Fibroblast of villous mesenchyme (primary cell): Measurements from ENCODE around the gene ZC3H8. TPM values are rescaled to one million over a fixed set of nuclear protein-coding genes. Genes with fewer than 3 reads are reported as not detected.

Experiments used
- DNase-seq: peaks from one replicate; pipeline ENCODE4 v3.0.0-alpha.2; 2010; ENCODE audit warnings: low read depth
- H3K4me3 ChIP-seq: 2 replicates; pipeline ENCODE4 v1.5.1; 2011; ENCODE audit warnings: low read depth, mild to moderate bottlenecking, low read length
- total RNA-seq: library from RNA; depleted of rRNA; stranded (reverse); fragments of >200 nt; gene quantifications from 2 replicates; pipeline ENCODE4 v1.2.3, GENCODE V29; 2012
- TF ChIP-seq, protein P1 (sequence below): IDR thresholded peaks from 2 replicates; pipeline ENCODE4 v1.5.1; 2012; ENCODE audit warnings: low read depth, mild to moderate bottlenecking, low read length; ENCODE audit not compliant: insufficient read depth

The ZC3H8 gene
- total RNA-seq, 1 donor: 8.2 TPM

DNA sequence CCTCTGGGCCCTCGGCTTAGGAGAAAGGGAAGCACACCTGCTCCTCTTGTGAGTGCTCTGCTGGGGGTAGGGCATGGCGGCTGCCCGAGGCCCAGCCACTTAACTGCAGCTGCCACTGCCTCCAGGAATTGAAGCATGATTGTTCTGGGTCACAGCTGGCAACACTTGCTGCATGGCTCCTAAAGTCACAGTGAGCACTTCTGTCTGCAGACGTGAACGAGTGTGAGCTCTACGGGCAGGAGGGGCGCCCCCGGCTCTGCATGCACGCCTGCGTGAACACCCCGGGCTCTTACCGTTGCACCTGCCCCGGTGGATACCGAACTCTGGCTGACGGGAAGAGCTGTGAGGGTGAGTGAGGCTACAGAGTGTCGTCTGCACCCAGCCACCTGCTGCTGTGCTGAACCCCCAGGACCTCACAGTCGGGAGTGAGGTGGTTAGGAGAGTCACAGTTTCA, 72.2 kb downstream of the ZC3H8 start:
- TF ChIP-seq, protein P1, sequence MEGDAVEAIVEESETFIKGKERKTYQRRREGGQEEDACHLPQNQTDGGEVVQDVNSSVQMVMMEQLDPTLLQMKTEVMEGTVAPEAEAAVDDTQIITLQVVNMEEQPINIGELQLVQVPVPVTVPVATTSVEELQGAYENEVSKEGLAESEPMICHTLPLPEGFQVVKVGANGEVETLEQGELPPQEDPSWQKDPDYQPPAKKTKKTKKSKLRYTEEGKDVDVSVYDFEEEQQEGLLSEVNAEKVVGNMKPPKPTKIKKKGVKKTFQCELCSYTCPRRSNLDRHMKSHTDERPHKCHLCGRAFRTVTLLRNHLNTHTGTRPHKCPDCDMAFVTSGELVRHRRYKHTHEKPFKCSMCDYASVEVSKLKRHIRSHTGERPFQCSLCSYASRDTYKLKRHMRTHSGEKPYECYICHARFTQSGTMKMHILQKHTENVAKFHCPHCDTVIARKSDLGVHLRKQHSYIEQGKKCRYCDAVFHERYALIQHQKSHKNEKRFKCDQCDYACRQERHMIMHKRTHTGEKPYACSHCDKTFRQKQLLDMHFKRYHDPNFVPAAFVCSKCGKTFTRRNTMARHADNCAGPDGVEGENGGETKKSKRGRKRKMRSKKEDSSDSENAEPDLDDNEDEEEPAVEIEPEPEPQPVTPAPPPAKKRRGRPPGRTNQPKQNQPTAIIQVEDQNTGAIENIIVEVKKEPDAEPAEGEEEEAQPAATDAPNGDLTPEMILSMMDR: no peak
- no peak overlapping the region for H3K4me3 ChIP-seq
- DNase-seq: no peak

DNA sequence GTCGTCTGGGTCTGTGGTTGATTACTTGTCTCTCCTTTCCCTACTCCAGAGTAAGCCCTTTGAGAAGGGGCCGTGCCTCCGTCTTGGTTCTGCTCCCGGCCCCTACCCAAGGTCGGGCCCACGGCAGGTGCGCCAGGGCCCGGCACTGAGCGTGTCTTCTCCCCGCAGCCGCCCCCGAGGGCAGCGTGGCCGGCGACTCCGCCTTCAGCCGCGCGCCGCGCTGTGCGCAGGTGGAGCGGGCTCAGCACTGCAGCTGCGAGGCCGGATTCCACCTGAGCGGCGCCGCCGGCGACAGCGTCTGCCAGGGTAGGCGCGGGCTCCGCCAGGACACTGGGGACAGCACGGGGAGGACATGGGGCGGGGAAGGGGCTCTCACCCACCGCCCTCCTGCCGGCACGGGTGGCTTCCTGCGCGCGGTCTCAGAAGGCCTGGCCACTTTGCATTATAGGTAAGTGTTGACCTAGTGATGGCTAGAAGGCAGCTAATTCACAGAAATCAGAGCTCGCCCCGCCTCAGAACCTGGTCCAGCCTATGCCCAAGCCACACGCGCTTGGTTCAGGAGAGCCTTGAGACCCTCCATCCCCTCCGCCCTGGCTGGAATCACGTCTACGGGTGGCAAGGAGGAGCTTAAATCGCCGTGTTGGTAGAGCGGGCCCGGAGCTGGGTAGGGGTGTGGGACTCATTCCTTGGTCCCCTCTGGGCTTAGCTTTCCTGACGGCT, 73.1 kb downstream of the ZC3H8 start:
- DNase-seq: no peak
- TF ChIP-seq, protein P1: no peak
- H3K4me3 ChIP-seq: no peak overlapping the region

DNA sequence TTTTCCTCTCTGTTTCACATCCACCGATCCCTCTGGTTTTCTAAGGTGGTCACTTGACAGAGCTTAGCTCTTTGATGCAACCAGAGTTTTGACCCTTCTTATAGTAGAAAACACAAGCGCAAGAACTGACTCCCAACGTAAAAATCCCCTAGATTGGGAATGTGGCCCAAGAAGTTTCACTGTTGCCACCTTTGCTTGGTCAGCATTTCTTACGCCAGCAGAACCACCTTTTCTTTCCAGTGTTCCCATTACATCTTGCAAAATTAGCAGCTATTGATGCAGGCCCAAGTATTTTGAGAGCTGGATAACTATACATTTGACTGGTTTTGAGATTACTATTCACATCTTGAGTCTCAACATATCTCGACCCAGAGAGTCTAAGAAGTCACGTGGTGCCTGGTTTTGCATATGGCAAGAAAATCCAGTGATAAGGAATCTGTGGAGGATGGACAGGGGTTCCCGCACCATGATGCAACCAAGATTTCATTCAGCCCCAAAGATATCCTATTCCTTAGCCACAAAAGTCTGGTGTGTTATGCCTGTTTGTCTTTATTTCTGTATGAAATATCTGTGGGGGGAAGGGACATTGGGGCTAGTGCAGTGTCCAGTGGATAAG, 78.8 kb downstream of the ZC3H8 start:
- TF ChIP-seq, protein P1: no peak
- H3K4me3 ChIP-seq: no peak overlapping the region
- DNase-seq: no peak

DNA sequence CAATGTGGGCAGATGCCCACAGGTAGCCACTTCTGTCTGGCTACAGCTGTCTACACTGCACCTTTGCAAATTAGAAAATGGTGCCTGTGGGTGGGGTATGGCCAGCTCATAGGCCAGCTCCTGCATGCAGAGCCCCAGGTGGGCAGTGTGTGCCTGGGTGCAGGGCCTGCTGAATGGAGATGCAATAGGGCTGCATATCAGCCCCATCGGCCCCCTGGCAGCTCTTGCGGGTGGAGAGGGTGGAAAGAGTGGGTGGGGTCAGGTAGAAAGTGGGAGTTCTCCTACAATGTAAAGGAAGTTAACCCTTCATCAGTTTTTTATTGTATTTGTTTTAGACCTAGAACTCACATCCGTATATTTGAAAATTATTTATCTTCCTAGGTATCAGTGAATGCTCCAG, 79.5 kb downstream of the ZC3H8 start:
- TF ChIP-seq, protein P1: no peak
- DNase-seq: no peak
- H3K4me3 ChIP-seq: no peak overlapping the region

DNA sequence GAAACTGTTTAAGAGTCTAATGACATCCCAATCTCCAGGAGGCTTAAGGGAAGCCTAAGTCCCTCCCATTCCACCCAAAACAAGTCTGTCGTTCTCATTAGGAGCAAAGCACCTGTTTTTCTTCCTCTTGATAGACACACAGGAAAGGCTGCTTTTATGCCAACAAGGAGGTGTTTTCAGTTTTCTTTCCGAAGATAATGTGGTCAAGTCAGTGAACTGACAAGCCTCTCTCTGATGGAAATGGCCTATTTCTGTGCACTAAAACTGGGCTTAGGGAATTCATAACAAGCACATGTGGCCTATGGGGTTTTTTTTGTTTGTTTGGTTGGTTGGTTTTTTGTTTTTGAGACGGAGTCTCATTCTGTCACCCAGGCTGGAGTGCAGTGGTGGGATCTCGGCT, 80.5 kb downstream of the ZC3H8 start:
- TF ChIP-seq, protein P1: no peak
- DNase-seq: no peak
- no peak overlapping the region for H3K4me3 ChIP-seq

DNA sequence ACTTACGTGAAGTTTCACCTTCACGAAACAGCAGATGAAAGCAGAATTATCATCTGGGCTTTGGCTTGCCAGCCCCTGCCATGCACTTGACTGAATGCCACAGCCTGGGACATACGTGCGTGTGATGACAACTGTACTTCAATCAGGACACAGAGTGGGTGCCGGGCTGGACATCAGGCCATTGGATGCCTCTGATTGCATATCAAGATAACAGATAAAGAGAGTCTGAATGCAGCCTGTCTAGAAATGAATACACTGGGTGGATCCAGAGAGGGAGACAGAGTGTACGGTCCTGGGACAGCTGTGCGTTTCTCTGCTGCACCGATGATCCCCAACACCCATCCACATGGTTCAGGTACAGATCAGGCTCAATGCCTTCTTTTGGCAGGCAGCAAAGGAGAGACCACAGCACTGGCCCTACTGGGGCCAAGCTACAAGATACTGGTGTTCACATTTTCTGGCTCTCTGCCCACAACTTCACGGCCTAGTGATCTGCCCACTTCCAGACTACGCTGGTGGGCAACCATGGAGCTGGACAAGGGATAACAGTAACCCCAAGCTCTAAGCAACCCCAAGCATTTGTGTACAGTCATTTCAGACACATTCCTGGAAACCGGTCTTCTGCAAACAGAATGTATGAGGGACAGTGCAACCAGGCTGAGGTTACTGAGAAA, 81.1 kb downstream of the ZC3H8 start:
- TF ChIP-seq, protein P1: no peak
- no peak for DNase-seq
- H3K4me3 ChIP-seq: no peak overlapping the region
